K562 (cell line): ENCODE data around the gene ITGAD. TPM values are rescaled to one million over a fixed set of nuclear protein-coding genes. Genes with fewer than 3 reads are reported as not detected.

Experiments used
- ATAC-seq: fragments of 200-7000 bp; cut with Tn5 transposase; 3 replicates; pipeline ENCODE4 v1.9.1; 2020; ENCODE audit warnings: moderate library complexity
- BruUV-seq: library from RNA; stranded (reverse); fragments of 400-500 nt; replicated peaks from 2 replicates; lab custom pipeline; 2021; lab: Mats Ljungman, UMichigan
- CTCF ChIA-PET: fragments of 300-600 bp; formaldehyde crosslinking; extraction: SDS; loops from one replicate; lab custom pipeline; 2021; ENCODE audit warnings: low intra/inter-chr PET ratio; lab: Yijun Ruan, JAX
- POLR2A ChIA-PET: fragments of 300-600, 350-650 bp; sonication (Branson Sonifier 250); formaldehyde crosslinking; extraction: SDS; loops from one replicate; lab custom pipeline; 2021; ENCODE audit warnings: antibody characterized with exemption, inconsistent platforms; lab: Yijun Ruan, JAX
- DNase-seq, 4 experiments: peaks; one replicate each; pipeline versions ENCODE4 v3.0.0 to v3.0.0-alpha.2; 2011 to 2018; ENCODE audit warnings: low spot score in 3 of 4, mixed read lengths in 3 of 4; ENCODE audit errors: extremely low read depth in 1 of 4
- FAIRE-seq: peaks from 2 replicates; lab custom pipeline; 2011; peaks lifted over from hg19 to GRCh38; lab: Jason Lieb, UNC
- H2AFZ ChIP-seq: 2 replicates; pipeline ENCODE4 v1.6.0; 2011; ENCODE audit warnings: low read depth, low read length, control low read depth, inconsistent platforms
- H3K27ac ChIP-seq: fragments of 200-600 bp; 3 replicates; pipeline ENCODE4 v1.8.0; 2011; ENCODE audit warnings: low read depth, mild to moderate bottlenecking, control low read depth, inconsistent platforms, low read length, moderate library complexity, mixed read lengths; ENCODE audit errors: extremely low read depth
- H3K27me3 ChIP-seq, 2 experiments: fragments of 300-600 bp in 1 of 2; 2 replicates in 1 of 2; 3 replicates in 1 of 2; pipeline versions ENCODE4 v1.6.0 to v1.8.0; 2011; ENCODE audit warnings: inconsistent platforms in 2 of 2, low read length in 2 of 2, mild to moderate bottlenecking in 1 of 2, mixed read lengths in 1 of 2, moderate library complexity in 1 of 2; ENCODE audit not compliant: control insufficient read depth in 2 of 2, insufficient read depth in 2 of 2
- H3K36me3 ChIP-seq: fragments of 300-600 bp; 3 replicates; pipeline ENCODE4 v1.8.0; 2011; ENCODE audit warnings: mild to moderate bottlenecking, low read length, inconsistent platforms; ENCODE audit not compliant: control insufficient read depth, insufficient read depth
- H3K4me1 ChIP-seq, 2 experiments: fragments of 200-600 bp in 1 of 2; replicated peaks in 1 of 2; 2 replicates in 1 of 2; 3 replicates in 1 of 2; pipeline versions ENCODE4 v1.5.1 to v1.8.0; 2011; ENCODE audit warnings: inconsistent platforms in 2 of 2, low read length in 2 of 2, mild to moderate bottlenecking in 1 of 2, mixed read lengths in 1 of 2, moderate library complexity in 1 of 2; ENCODE audit not compliant: control insufficient read depth in 2 of 2, insufficient read depth in 2 of 2
- H3K4me2 ChIP-seq: 2 replicates; pipeline ENCODE4 v1.6.1; 2011; ENCODE audit warnings: low read length, control low read depth, inconsistent platforms, mixed read lengths; ENCODE audit not compliant: insufficient read depth
- H3K4me3 ChIP-seq: fragments of 200-600 bp; sonication (generic), shearing (Covaris generic); 2 replicates; pipeline ENCODE4 v1.5.1; 2016; ENCODE audit warnings: control low read depth, inconsistent platforms
- H3K79me2 ChIP-seq: fragments of 200-600 bp; 3 replicates; pipeline ENCODE4 v1.8.0; 2011; ENCODE audit warnings: low read length, inconsistent platforms; ENCODE audit not compliant: control insufficient read depth, insufficient read depth
- H3K9ac ChIP-seq, 2 experiments: 2 replicates each; pipeline versions ENCODE4 v1.6.0 to v1.6.1; 2011; ENCODE audit warnings: low read depth in 2 of 2, low read length in 2 of 2, control low read depth in 1 of 2, inconsistent platforms in 1 of 2, mild to moderate bottlenecking in 1 of 2, mixed read lengths in 1 of 2; ENCODE audit not compliant: insufficient read depth in 1 of 2
- H3K9me1 ChIP-seq: one replicate; pipeline ENCODE4 v1.6.0; 2011; ENCODE audit warnings: inconsistent platforms, mild to moderate bottlenecking, low read length, moderate library complexity; ENCODE audit not compliant: control insufficient read depth, insufficient read depth
- H3K9me3 ChIP-seq: replicated peaks from 2 replicates; pipeline ENCODE4 v1.5.1; 2011; ENCODE audit warnings: low read depth, low read length, inconsistent platforms; ENCODE audit not compliant: control insufficient read depth, insufficient read depth
- H4K20me1 ChIP-seq: replicated peaks from 2 replicates; pipeline ENCODE4 v1.6.1; 2011; ENCODE audit warnings: low read length, inconsistent platforms, mixed read lengths; ENCODE audit not compliant: control insufficient read depth, insufficient read depth
- CBFA2T2 ChIP-seq: fragments of 450-650 bp; conservative IDR thresholded peaks from 2 replicates; pipeline ENCODE4 v1.6.1; 2017; ENCODE audit warnings: mild to moderate bottlenecking
- FOXM1 ChIP-seq, 2 experiments: fragments of 450-650 bp in 1 of 2; sonication (generic) in 1 of 2; formaldehyde crosslinking in 1 of 2; IDR thresholded peaks; 2 replicates each; pipeline versions ENCODE4 v1.6.1 to v1.9.0; 2017 to 2022; ENCODE audit warnings: low read depth in 2 of 2, mild to moderate bottlenecking in 2 of 2, missing genetic modification reagents in 1 of 2, moderate library complexity in 1 of 2
- MAZ ChIP-seq, 2 experiments: fragments of 450-650 bp in 1 of 2; sonication (generic) in 1 of 2; formaldehyde crosslinking; IDR thresholded peaks in 1 of 2; conservative IDR thresholded peaks in 1 of 2; 2 replicates each; pipeline versions ENCODE4 v1.4.0 to v1.5.0; 2020; ENCODE audit warnings: mild to moderate bottlenecking in 1 of 2, missing genetic modification reagents in 1 of 2
- MYC ChIP-seq, 2 experiments: fragments of 250-450 bp in 1 of 2; sonication (Bioruptor Pico) in 1 of 2; IDR thresholded peaks; 2 replicates each; pipeline versions ENCODE4 v1.5.1 to v1.6.1; 2012 to 2021; ENCODE audit warnings: low read depth in 2 of 2, borderline replicate concordance in 1 of 2, improper control_type of control experiment in 1 of 2, low read length in 1 of 2, mild to moderate bottlenecking in 1 of 2, moderate library complexity in 1 of 2
- RBM25 ChIP-seq: fragments of 200-400 bp; formaldehyde crosslinking; IDR thresholded peaks from 2 replicates; pipeline ENCODE4 v1.6.1; 2018; ENCODE audit warnings: low read length, low read depth, moderate library complexity; ENCODE audit not compliant: severe bottlenecking
- SMAD4 ChIP-seq: fragments of 250-450 bp; sonication (Bioruptor Pico); conservative IDR thresholded peaks from 2 replicates; pipeline ENCODE4 v1.8.0; 2021; ENCODE audit warnings: inconsistent platforms, mild to moderate bottlenecking, moderate library complexity
- SOX6 ChIP-seq: fragments of 450-650 bp; IDR thresholded peaks from 2 replicates; pipeline ENCODE4 v1.6.1; 2014; ENCODE audit warnings: mild to moderate bottlenecking
- SP2 ChIP-seq: IDR thresholded peaks from 2 replicates; pipeline ENCODE4 v1.6.1; 2011; ENCODE audit warnings: mild to moderate bottlenecking, low read depth, low read length, moderate library complexity; ENCODE audit not compliant: poor library complexity, severe bottlenecking; ENCODE audit errors: extremely low read depth
- TFE3 ChIP-seq: fragments of 450-650 bp; formaldehyde crosslinking; IDR thresholded peaks from 2 replicates; pipeline ENCODE4 v1.4.0; 2020; ENCODE audit warnings: mild to moderate bottlenecking, mixed read lengths
- THRB ChIP-seq: fragments of 450-650 bp; formaldehyde crosslinking; conservative IDR thresholded peaks from 2 replicates; pipeline ENCODE4 v1.4.0; 2022; ENCODE audit warnings: mild to moderate bottlenecking, missing genetic modification characterization
- XRCC5 ChIP-seq: fragments of 200-400 bp; formaldehyde crosslinking; IDR thresholded peaks from 2 replicates; pipeline ENCODE4 v1.6.1; 2017; ENCODE audit warnings: low read depth, mild to moderate bottlenecking, low read length
- WGBS: fragments of 100-300 bp; shearing (Covaris generic); methylation state at CpG from one replicate; pipeline ENCODE4 v1.1.6; 2016; ENCODE audit warnings: low coverage, mixed read lengths; ENCODE audit not compliant: insufficient coverage; ENCODE audit errors: missing lambda C conversion rate; 5-methylcytosine and 5-hydroxymethylcytosine counted together
- in situ Hi-C: fragments of 300-500 bp; cut with MboI; formaldehyde crosslinking; loops from 4 replicates; pipeline ENCODE4 v1.15.0; 2018; ENCODE audit warnings: inconsistent platforms, mixed read lengths
- intact Hi-C: fragments of 100-400 bp; cut with micrococcal nuclease; formaldehyde crosslinking; loops from 2 replicates; pipeline ENCODE4 v1.14.2; 2022
- polyA plus RNA-seq, 8 experiments: library from polyadenylated mRNA; depleted of rRNA in 4 of 8; stranded (reverse) in 5 of 8; unstranded in 3 of 8; fragments of >200 nt; fragmentation: Nextera tagmentation in 2 of 8; fragmentation: Illumina TruSeq in 1 of 8; extraction: Ambion mirVana in 2 of 8; extraction: Trizol in 1 of 8; gene quantifications; 2 replicates each; pipeline versions ENCODE4 v1.2.1 to v1.2.3, GENCODE V29; 2011 to 2014; ENCODE audit warnings: inconsistent platforms in 1 of 8, missing spikeins in 1 of 8
- total RNA-seq, 7 experiments: library from RNA; depleted of rRNA in 6 of 7; stranded (reverse); fragments of >200 nt in 6 of 7; fragmentation: Illumina TruSeq in 2 of 7; extraction: Trizol in 2 of 7; gene quantifications; 2 replicates each; pipeline versions ENCODE4 v1.2.1 to v1.2.3, GENCODE V29; 2011 to 2021; ENCODE audit warnings: low replicate concordance in 1 of 7
- TF ChIP-seq, protein P1 (sequence below): fragments of 450-650 bp; formaldehyde crosslinking; IDR thresholded peaks from 2 replicates; pipeline ENCODE4 v1.4.0; 2020; ENCODE audit warnings: mild to moderate bottlenecking, moderate library complexity

The ITGAD gene
- total and polyA plus RNA-seq, 9 of the 15 experiments (the other 6 are each of a cell fraction or from before 2014, with no cell fraction given), result not detected

- CTCF ChIA-PET, result interaction anchor here (1.0 kb wide), 1 partner anchor 47 kb away, joined by 3 read pairs; no protein-coding TSS in a partner anchor
Observed at GRCh38 chr16:31438414-31438813, 45.3 kb downstream of the ITGAD start.

More at GRCh38 chr16:31438414-31438813, 45.3 kb downstream of the ITGAD start:
- no peaks in the 10 kb centered on the region; a peak in 1 of 5 replicates for H3K27me3 ChIP-seq
- H3K9ac ChIP-seq, result no peak overlapping the region
- WGBS, result 0% methylated on average over 2 of the region's 2 CpGs
- no peak overlapping the region for H3K4me2 ChIP-seq
- H4K20me1 ChIP-seq, result no peaks in the 10 kb centered on the region
- no peaks in the 10 kb centered on the region for H3K79me2 ChIP-seq
- intact Hi-C loops, result no loop called here
- no peak overlapping the region for H3K4me3 ChIP-seq
- no peak for ATAC-seq
- in situ Hi-C loops, result loop anchor here (25.0 kb wide), 1 partner anchor 451 kb away; the partner anchor contains the start of gene HSD3B7
- no peak for FAIRE-seq
- H3K9me1 ChIP-seq, result no peaks in the 10 kb centered on the region
- H3K9me3 ChIP-seq, result no peaks in the 10 kb centered on the region
- BruUV-seq, result no TSS peak
- no peaks in the 10 kb centered on the region for H3K36me3 ChIP-seq
- TF ChIP-seq THRB (CRISPR knock-in tag) (no peak), FOXM1 (IDR thresholded peaks at IDR 0.05; ENCODE audit: low read depth) (no peak), FOXM1 (CRISPR knock-in tag; IDR thresholded peaks at IDR 0.05; ENCODE audit: low read depth) (no peak), TFE3 (CRISPR knock-in tag) (no peak), SP2 (no peak), MYC (IDR thresholded peaks at IDR 0.05; ENCODE audit: low read depth, low read length) (no peak), MYC (CRISPR knock-in tag; IDR thresholded peaks at IDR 0.05; ENCODE audit: borderline replicate concordance, low read depth) (no peak), SOX6 (no peak), CBFA2T2 (no peak), SMAD4 (CRISPR knock-in tag) (no peak), XRCC5 (no peak), RBM25 (no peak), MAZ (CRISPR knock-in tag; conservative IDR thresholded peaks at IDR 0.05 in 1 of 2, IDR thresholded peaks at IDR 0.05 in 1 of 2) (no peak)
- TF ChIP-seq, protein P1, sequence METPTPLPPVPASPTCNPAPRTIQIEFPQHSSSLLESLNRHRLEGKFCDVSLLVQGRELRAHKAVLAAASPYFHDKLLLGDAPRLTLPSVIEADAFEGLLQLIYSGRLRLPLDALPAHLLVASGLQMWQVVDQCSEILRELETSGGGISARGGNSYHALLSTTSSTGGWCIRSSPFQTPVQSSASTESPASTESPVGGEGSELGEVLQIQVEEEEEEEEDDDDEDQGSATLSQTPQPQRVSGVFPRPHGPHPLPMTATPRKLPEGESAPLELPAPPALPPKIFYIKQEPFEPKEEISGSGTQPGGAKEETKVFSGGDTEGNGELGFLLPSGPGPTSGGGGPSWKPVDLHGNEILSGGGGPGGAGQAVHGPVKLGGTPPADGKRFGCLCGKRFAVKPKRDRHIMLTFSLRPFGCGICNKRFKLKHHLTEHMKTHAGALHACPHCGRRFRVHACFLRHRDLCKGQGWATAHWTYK (CRISPR knock-in tag), result no peak
- POLR2A ChIA-PET, result interaction anchor here (0.6 kb wide), 1 partner anchor 60 kb away, joined by 4 read pairs; no protein-coding TSS in a partner anchor
- no peak overlapping the region for H3K27ac ChIP-seq
- H3K4me1 ChIP-seq, result peaks cover 3 to 26% of the 10 kb centered on the region in 2 experiments; a peak in 2 of 5 replicates
- DNase-seq, result no peak
- H2AFZ ChIP-seq, result no peak overlapping the region
